SKM-1 treated with dmso at 0.1 percent for 144 hours (cell line): ENCODE measurements around the gene MPP3.

Source experiments
- DNase-seq: peaks from one replicate; lab custom pipeline; 2025; ENCODE audit not compliant: unreplicated experiment; lab: John Stamatoyannopoulos, UW

Gene MPP3

DNA sequence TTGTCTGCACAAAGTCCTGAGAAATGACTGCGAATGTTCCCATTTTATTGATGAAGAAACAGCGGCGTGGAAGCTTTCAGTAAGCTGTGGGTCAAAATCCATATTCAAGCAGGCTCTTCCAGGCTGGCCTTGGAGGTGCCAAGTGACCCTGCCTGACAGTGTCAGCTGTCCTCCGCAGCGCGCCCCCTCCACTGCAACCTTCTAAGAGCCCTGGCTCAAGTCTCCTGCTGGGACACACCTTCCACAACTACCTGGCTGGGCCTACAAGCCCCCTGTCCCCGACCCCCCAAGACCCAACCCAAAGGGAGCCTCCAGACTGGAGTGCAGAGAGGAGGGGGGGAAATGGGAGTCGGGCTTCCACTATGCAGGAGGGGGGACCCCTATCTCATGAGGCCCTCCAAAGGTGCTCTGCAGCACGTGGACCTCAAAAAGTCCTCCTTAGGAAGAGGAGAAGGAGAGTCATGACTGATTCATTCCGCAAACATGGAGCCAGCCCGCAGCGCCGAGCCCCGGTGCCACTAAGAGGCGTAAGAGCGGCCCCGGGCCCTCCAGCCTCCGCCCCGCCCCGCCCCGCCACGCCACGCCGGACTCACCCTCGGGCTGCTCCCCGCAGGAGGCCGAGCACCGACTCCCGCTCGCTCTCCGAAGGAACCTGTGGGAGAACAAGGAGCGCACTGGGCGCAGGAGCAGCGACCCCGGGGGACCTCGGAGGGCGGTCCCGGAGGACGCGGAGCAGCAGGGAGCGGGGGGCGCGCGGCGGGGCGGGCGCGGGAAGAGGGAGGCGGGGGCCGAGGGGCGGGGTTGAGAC lies 574 bp downstream of the MPP3 start:
- no peak for DNase-seq

- DNase-seq, result no peak
These were observed 1.3 kb downstream of the MPP3 start for GRCh38 chr17:43831633-43832032.

DNA sequence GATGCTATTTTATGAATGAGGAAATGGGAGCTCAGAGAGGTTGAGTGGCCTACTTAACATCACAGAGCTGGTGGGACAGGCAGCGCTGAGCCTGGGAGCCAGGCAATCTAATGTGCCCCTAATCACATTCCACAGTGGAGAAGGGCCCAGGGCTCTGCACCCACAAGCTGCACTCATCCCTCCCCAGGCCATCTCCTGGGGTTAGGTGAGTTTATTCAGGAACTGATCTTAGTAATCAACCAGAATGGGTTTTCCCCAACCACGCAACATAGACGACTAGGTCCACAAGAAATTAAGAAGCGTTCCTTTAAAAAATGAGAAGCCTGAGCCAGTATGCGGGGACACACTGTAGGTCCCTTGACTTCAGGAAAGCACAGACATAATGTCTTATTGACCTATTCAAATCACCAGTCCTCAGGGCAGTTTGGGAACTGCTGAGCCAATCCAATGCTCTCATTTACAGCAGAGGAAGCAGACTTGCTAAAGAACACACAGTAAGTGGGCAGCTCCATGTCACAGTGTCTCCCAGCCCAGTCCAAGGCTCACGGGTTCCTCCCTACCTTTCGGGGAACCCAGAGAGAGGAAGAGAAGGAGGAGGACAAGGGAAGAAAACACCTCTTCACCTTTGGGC lies 2.3 kb downstream of the MPP3 start:
- no peak for DNase-seq

DNA sequence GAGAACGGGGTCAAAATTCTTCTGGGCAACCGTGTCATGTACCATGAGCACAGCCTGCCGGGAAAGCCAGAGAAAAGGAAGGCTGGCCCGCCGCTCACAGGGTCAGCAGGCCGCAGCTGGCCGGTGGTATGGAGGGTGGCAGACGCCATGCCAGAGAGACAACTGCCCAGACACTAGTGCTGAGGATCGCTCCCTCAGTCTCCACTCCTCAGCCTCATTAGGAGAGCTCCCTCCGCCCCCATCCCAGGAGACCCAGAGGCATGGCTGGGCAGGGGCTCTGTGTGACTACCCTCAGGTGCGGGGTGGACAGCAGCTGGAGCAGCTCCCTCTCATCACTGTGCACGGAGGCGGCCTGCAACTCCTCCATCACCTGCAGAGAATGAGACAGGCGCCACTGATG lies 3.2 kb downstream of the MPP3 start:
- no peak for DNase-seq

DNA sequence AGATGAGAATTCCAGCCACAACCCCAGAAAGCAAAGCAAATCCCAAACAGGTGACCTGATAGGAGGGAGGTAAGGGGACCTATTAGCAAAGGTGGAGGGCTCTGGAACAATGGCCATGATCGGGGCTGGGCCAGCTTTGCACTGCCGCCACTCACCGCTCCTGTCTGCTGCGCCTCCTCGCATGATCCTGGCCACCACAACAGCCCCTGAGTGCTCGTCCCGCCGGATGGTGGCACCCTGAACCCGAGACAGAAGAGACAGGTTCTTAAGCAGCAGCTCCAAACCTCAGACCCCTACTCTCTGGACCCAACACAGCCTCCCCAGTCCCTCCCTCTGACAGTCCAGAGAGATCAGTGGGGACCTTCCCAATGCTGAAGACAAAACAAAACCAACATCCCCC lies 5.3 kb downstream of the MPP3 start:
- no peak for DNase-seq

DNA sequence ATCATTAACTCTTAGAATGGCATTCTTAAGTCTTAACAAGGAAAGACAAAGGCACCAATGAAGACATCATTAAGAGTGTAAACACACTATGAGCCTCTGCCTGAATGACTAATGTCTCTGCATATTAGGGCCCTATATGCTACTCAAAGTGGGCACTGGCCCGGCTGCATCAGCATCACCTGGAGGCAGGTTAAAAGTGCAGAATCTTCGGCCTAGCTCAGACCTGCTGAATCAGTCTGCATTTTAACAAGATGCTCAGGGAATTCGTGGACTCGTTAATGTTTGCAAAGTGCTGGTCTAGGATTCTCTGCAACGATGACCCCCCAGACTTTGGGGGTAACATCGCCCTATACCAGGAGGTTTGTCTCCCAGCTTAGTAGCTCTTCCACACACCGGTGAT lies 6.7 kb downstream of the MPP3 start:
- no peak for DNase-seq

DNA sequence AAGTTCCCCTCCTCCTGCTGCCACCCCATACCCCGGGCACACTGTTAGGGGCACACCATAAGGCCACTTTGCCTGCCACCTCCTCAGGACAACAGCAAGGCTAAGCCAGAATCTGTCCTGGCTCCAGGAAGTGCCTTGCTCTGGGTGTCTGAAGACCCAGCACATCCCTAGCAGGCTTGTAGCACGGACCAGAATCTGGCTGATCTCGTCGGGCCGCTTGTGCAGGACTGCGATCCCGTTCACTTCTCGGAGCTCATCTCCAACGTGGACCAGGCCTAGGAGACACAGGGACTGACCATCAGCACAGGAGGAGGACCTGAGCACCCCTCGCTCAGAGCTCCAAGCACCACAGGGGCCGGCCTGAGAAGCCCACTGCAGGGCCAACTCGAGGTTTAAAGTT lies 7.4 kb downstream of the MPP3 start:
- DNase-seq, result no peak

DNA sequence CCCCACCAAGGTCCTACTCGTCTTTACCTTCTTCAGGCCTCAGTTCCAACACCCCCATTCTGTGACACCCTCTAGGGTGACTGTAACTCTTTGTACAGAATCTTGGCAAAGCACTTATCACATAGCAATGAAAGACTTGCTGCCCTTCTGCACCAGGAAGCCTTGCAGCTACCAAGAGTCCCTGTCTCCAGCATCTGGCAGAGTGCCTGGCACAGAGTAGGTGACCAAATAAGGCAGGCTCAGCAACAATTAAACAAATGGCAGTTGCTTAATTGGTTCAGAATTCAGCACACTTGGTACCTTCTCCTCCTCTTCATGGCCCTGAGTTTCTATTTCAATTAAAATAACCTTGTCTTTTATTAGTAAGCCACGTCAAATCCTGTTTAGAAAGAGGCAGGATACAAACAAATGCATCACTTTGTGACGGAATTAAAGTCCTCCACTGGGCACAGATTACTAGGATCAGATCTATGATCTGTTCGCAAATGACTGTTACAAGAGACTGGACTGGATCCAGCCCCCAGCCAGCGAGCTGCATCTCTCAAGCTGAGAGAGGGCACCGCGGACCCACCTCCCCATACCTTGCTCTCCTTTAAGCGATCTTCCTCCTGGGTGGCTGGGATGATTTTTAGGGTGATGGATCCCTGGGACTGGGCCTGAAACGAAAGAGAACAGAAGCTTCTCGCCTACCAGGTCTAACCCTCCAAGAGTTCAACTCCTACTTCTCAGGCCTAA lies 9.4 kb downstream of the MPP3 start:
- no peak for DNase-seq

DNA sequence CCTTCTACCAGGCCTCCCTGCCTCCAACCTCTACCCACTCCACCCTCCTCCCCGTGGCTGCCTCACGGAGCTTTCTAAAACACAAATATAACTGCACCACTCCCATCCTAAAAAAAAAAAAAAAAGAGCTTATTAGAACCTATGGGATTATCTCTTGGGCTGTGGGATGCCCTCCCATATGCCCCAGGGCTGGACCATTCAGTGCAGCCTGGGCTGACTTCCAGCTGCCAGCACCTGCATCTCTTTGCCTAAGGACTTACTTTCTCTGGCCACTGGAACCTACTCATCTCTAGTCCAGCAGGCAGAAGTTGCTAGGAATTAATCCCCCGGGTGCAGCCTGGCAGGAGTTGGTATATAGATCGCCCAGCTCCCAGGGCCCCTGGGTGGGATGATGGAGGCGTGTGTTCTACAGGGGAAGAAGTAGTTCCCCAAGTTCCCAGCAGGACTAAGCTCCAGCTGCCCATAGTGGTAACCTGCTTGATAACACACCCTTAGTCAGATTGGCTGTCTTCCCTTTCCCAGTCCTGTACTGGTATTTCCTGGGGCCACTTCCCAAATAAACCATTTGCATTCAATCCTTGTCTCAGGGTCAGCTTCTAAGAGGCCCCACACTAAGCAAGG lies 10.3 kb downstream of the MPP3 start:
- no peak for DNase-seq

GRCh38 chr17:43820759-43821158 lies 12.2 kb downstream of the MPP3 start:
- DNase-seq, result no peak

DNA sequence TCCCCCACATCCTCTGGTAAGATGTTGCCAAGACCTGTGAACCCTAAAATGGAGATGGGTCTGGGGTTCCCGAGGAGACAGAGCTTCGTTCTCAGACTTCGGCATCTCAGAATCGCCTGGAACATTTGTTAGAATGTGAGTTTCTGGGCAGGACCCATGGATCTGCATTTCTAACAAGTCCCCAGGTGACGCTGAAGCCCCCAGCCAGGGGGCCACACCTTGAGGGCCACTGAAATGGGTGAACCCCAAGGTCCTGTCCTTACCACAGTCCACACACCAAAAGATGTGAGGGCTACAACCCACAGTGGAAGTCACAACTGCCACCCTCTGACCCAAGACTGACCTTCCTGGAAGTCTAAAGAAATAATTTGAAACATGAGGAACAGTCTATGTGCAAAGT lies 14.0 kb downstream of the MPP3 start:
- no peak for DNase-seq

GRCh38 chr17:43817826-43818225 lies 15.1 kb downstream of the MPP3 start:
- no peak for DNase-seq

- no peak for DNase-seq
These were observed 16.3 kb downstream of the MPP3 start for GRCh38 chr17:43816336-43817320.

GRCh38 chr17:43814714-43815113 lies 18.2 kb downstream of the MPP3 start:
- DNase-seq, result no peak

DNA sequence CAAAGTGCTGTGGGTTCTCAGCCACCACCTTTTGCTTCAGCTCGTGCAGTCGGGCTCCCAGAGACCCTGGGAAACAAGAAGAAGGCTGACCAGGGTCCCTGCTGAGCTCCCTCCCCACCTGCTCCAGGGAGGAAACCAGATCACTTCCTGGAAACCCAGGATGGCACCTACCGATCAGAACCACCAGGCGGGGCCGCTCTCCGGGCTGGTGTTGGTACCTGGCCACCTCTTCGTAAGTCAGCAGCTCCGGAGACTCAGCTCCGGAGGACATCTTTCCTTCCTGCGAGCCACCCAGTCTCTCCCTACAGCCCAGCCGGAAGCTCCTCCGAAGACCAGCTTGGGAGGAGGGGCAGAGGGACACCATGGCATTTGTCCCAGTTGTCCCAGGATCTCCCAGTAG lies 18.9 kb downstream of the MPP3 start:
- no peak for DNase-seq

GRCh38 chr17:43813386-43813785 lies 19.6 kb downstream of the MPP3 start:
- no peak for DNase-seq

- DNase-seq, result no peak
These were observed 20.3 kb downstream of the MPP3 start for GRCh38 chr17:43812396-43813265.

DNA sequence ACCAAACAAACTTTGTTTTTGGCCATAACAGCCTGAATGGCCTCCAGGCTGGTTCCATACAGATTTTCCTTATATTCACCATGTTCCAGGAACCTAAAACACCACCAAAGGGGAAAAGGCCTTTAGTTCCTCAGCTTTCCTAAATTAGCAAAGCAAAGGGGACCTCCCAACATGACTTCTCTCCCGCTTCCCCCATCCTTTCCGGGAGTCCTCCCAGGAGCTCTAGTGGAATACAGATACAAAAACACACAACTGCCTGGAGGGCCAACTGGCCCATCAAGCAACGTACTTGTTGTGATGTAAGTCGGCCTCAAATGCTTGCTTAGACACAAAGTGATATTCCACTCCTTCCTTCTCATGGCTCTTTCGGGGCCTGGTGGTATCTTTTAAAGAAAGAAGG lies 22.1 kb downstream of the MPP3 start:
- DNase-seq, result no peak

- no peak for DNase-seq
These were observed 22.7 kb downstream of the MPP3 start for GRCh38 chr17:43810226-43810715.
